H9 (cell line): ENCODE results near the gene ARF1. TPM values are rescaled to one million over a fixed set of nuclear protein-coding genes. Genes with fewer than 3 reads are reported as not detected.

Source experiments
- DNase-seq: peaks from one replicate; pipeline ENCODE4 v3.0.0-alpha.2; 2017
- H2AFZ ChIP-seq: one replicate; pipeline ENCODE4 v1.6.1; 2013; ENCODE audit warnings: mild to moderate bottlenecking, low read length, control low read depth, moderate library complexity
- H2AK5ac ChIP-seq: 2 replicates; pipeline ENCODE4 v1.6.1; 2013; ENCODE audit warnings: low read length, control low read depth, mixed read lengths; ENCODE audit not compliant: insufficient read length
- H2BK120ac ChIP-seq: one replicate; pipeline ENCODE4 v1.6.1; 2013; ENCODE audit warnings: low read depth, mild to moderate bottlenecking, low read length, control low read depth, inconsistent platforms; ENCODE audit not compliant: poor library complexity, severe bottlenecking
- H2BK12ac ChIP-seq: 2 replicates; pipeline ENCODE4 v1.6.1; 2013; ENCODE audit warnings: low read length, control low read depth, mixed read lengths, low read depth; ENCODE audit not compliant: insufficient read length
- H2BK15ac ChIP-seq: 2 replicates; pipeline ENCODE4 v1.6.1; 2013; ENCODE audit warnings: low read depth, low read length, control low read depth
- H2BK20ac ChIP-seq: one replicate; pipeline ENCODE4 v1.6.1; 2013; ENCODE audit warnings: low read depth, mild to moderate bottlenecking, low read length, control low read depth, inconsistent platforms; ENCODE audit not compliant: poor library complexity, severe bottlenecking
- H2BK5ac ChIP-seq: 2 replicates; pipeline ENCODE4 v1.6.1; 2013; ENCODE audit warnings: low read length, control low read depth, mixed read lengths; ENCODE audit not compliant: insufficient read length
- H3K14ac ChIP-seq: 2 replicates; pipeline ENCODE4 v1.6.1; 2013; ENCODE audit warnings: low read length, control low read depth; ENCODE audit not compliant: insufficient read depth
- H3K18ac ChIP-seq: 2 replicates; pipeline ENCODE4 v1.6.1; 2013; ENCODE audit warnings: low read depth, mild to moderate bottlenecking, mixed read lengths, low read length, control low read depth; ENCODE audit not compliant: insufficient read length
- H3K23ac ChIP-seq: 2 replicates; pipeline ENCODE4 v1.6.1; 2013; ENCODE audit warnings: low read length, control low read depth, mixed read lengths, low read depth; ENCODE audit not compliant: insufficient read length
- H3K23me2 ChIP-seq: 2 replicates; pipeline ENCODE4 v1.6.1; 2013; ENCODE audit warnings: low read depth, mild to moderate bottlenecking, mixed read lengths, low read length, control low read depth; ENCODE audit not compliant: insufficient read length, poor library complexity, severe bottlenecking
- H3K27ac ChIP-seq: 2 replicates; pipeline ENCODE4 v1.5.1; 2013; ENCODE audit warnings: low read length, control low read depth, mixed read lengths, low read depth; ENCODE audit not compliant: insufficient read length
- H3K27me3 ChIP-seq: 2 replicates; pipeline ENCODE4 v1.6.1; 2013; ENCODE audit warnings: low read length, control low read depth, inconsistent platforms; ENCODE audit not compliant: insufficient read depth
- H3K4ac ChIP-seq: 2 replicates; pipeline ENCODE4 v1.6.1; 2013; ENCODE audit warnings: low read depth, mild to moderate bottlenecking, control low read depth, inconsistent platforms, low read length, moderate library complexity
- H3K4me1 ChIP-seq: 2 replicates; pipeline ENCODE4 v1.6.1; 2013; ENCODE audit warnings: low read length, control low read depth, inconsistent platforms; ENCODE audit not compliant: insufficient read depth
- H3K4me2 ChIP-seq: 2 replicates; pipeline ENCODE4 v1.6.1; 2013; ENCODE audit warnings: low read length, control low read depth, mixed read lengths; ENCODE audit not compliant: insufficient read length, insufficient read depth
- H3K56ac ChIP-seq: 2 replicates; pipeline ENCODE4 v1.6.1; 2013; ENCODE audit warnings: low read depth, mild to moderate bottlenecking, mixed read lengths, low read length, control low read depth; ENCODE audit not compliant: insufficient read length
- H3K79me1 ChIP-seq: 2 replicates; pipeline ENCODE4 v1.6.1; 2013; ENCODE audit warnings: low read depth, mild to moderate bottlenecking, moderate library complexity, low read length, control low read depth, inconsistent platforms; ENCODE audit not compliant: insufficient read depth, poor library complexity, severe bottlenecking
- H3K79me2 ChIP-seq: 2 replicates; pipeline ENCODE4 v1.6.1; 2013; ENCODE audit warnings: low read length, control low read depth, inconsistent platforms; ENCODE audit not compliant: insufficient read depth
- H3K9ac ChIP-seq: 2 replicates; pipeline ENCODE4 v1.6.1; 2013; ENCODE audit warnings: low read length, control low read depth, mixed read lengths; ENCODE audit not compliant: insufficient read length; ENCODE audit errors: extremely low read depth
- H3K9me3 ChIP-seq: one replicate; pipeline ENCODE4 v1.6.1; 2013; ENCODE audit warnings: low read depth, low read length, inconsistent platforms; ENCODE audit not compliant: control insufficient read depth
- H3T11ph ChIP-seq: one replicate; pipeline ENCODE4 v1.6.1; 2013; ENCODE audit warnings: mild to moderate bottlenecking, low read length, control low read depth, inconsistent platforms
- H4K20me1 ChIP-seq: one replicate; pipeline ENCODE4 v1.6.1; 2013; ENCODE audit not compliant: control insufficient read depth, insufficient read length, insufficient read depth
- H4K5ac ChIP-seq: 2 replicates; pipeline ENCODE4 v1.6.1; 2013; ENCODE audit warnings: low read depth, mild to moderate bottlenecking, mixed read lengths, low read length, control low read depth; ENCODE audit not compliant: insufficient read length
- H4K8ac ChIP-seq: replicated peaks from 2 replicates; pipeline ENCODE4 v1.6.1; 2013; ENCODE audit warnings: low read length, control low read depth, mixed read lengths, low read depth; ENCODE audit not compliant: insufficient read length
- H4K91ac ChIP-seq: 2 replicates; pipeline ENCODE4 v1.6.1; 2013; ENCODE audit warnings: low read depth, mild to moderate bottlenecking, moderate library complexity, mixed read lengths, low read length, control low read depth; ENCODE audit not compliant: insufficient read length
- H3K27ac Mint-ChIP-seq, 3 experiments: 2 replicates in 2 of 3; 3 replicates in 1 of 3; pipeline ENCODE4 v1.8.0; 2020 to 2021; ENCODE audit warnings: mixed read lengths in 3 of 3, mild to moderate bottlenecking in 1 of 3, moderate library complexity in 1 of 3
- H3K27me3 Mint-ChIP-seq: 2 replicates; pipeline ENCODE4 v1.8.0; 2021; ENCODE audit warnings: low read depth, mild to moderate bottlenecking, moderate library complexity, mixed read lengths
- H3K36me3 Mint-ChIP-seq, 3 experiments: 2 replicates in 2 of 3; 3 replicates in 1 of 3; pipeline ENCODE4 v1.8.0; 2020 to 2021; ENCODE audit warnings: low read depth in 3 of 3, mixed read lengths in 3 of 3; ENCODE audit not compliant: insufficient read depth in 1 of 3
- H3K4me1 Mint-ChIP-seq, 2 experiments: 2 replicates each; pipeline ENCODE4 v1.8.0; 2020; ENCODE audit warnings: mixed read lengths in 2 of 2
- H3K4me3 Mint-ChIP-seq, 2 experiments: 2 replicates in 1 of 2; 3 replicates in 1 of 2; pipeline ENCODE4 v1.8.0; 2020 to 2021; ENCODE audit warnings: mild to moderate bottlenecking in 2 of 2, mixed read lengths in 2 of 2, moderate library complexity in 1 of 2
- H3K9me3 Mint-ChIP-seq, 2 experiments: 2 replicates in 1 of 2; 3 replicates in 1 of 2; pipeline ENCODE4 v1.8.0; 2020; ENCODE audit warnings: mild to moderate bottlenecking in 2 of 2, mixed read lengths in 2 of 2, moderate library complexity in 1 of 2
- CTCF ChIP-seq: fragments of 200-600 bp; sonication (generic); conservative IDR thresholded peaks from 3 replicates; pipeline ENCODE4 v1.8.0; 2021; ENCODE audit warnings: antibody characterized with exemption, mild to moderate bottlenecking
- WGBS: extraction: QIAGEN DNeasy Blood & Tissue Kit; methylation state at CpG from one replicate; pipeline ENCODE4 v1.1.7; 2013; ENCODE audit warnings: missing lambda C conversion rate, low lambda C conversion rate, mixed read lengths; ENCODE audit not compliant: insufficient read length; ENCODE audit errors: extremely low coverage; 5-methylcytosine and 5-hydroxymethylcytosine counted together
- total RNA-seq: library from RNA; stranded (reverse); gene quantifications from 2 replicates; pipeline ENCODE4 v1.2.1, GENCODE V29; 2021

Gene ARF1
- total RNA-seq, 1 experiment from 2014 or later: 258 TPM

DNA sequence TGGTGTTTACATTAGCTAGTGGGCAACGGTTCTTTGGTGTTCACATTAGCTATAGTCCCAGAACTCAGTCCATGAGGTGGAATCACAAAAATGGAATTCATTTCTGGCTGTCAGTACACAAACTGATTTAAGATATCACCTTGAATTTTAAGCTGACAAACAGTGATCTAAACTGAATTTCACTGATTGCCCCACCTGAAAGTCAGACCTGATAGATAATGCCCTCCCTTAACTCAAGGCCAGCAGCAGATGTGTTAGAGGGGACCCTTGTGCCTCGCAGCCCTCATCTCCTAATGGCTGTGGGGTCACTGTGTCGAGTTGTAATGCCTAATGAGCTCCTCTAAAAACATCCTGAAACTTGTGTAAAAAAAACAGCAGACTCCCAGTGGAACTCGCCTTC lies 8.6 kb downstream of the ARF1 start:
- H3K27ac Mint-ChIP-seq: 0 out of 7 replicates have a peak overlapping the region, but pooled peaks of 1 of the 3 experiments have one; percentile 34
- peaks cover 90% of the 10 kb centered on the region for H3K79me2 ChIP-seq
- H3K27ac ChIP-seq: no peak overlapping the region
- no peak overlapping the region for H3K4me3 Mint-ChIP-seq
- H3K9me3 ChIP-seq: no peaks in the 10 kb centered on the region
- H3K23ac ChIP-seq: no peak overlapping the region
- no peaks in the 10 kb centered on the region for H3K27me3 ChIP-seq
- peaks cover 8 to 11% of the 10 kb centered on the region in 2 experiments for H3K9me3 Mint-ChIP-seq
- H3K18ac ChIP-seq: no peak overlapping the region
- no peak overlapping the region for H2BK120ac ChIP-seq
- peaks cover 30 to 43% (median 33%) of the 10 kb centered on the region in 3 experiments for H3K36me3 Mint-ChIP-seq
- H3T11ph ChIP-seq: no peak overlapping the region
- no peak overlapping the region for H3K9ac ChIP-seq
- DNase-seq: no peak
- H2BK5ac ChIP-seq: no peak overlapping the region
- H3K14ac ChIP-seq: no peak overlapping the region
- H3K23me2 ChIP-seq: no peaks in the 10 kb centered on the region
- H2BK15ac ChIP-seq: no peak overlapping the region
- no peak overlapping the region for H3K56ac ChIP-seq
- no peak overlapping the region for H4K5ac ChIP-seq
- H3K4me1 Mint-ChIP-seq: peaks cover 22 to 35% of the 10 kb centered on the region in 2 experiments
- H3K4me1 ChIP-seq: no peaks in the 10 kb centered on the region
- TF ChIP-seq CTCF: no peak
- H4K8ac ChIP-seq: no peak overlapping the region
- H4K91ac ChIP-seq: no peak overlapping the region
- H2BK20ac ChIP-seq: no peak overlapping the region
- H3K79me1 ChIP-seq: peaks cover 17% of the 10 kb centered on the region
- H3K4ac ChIP-seq: no peak overlapping the region
- no peak overlapping the region for H2AK5ac ChIP-seq
- H3K4me2 ChIP-seq: no peak overlapping the region
- peaks cover 5% of the 10 kb centered on the region for H4K20me1 ChIP-seq
- no peak overlapping the region for H2BK12ac ChIP-seq
- no peak overlapping the region for H2AFZ ChIP-seq
- no peaks in the 10 kb centered on the region for H3K27me3 Mint-ChIP-seq
- no CpG with 5 or more reads among the region's 4 CpGs for WGBS
